Measurements from ENCODE around the gene FRY.

Gene FRY

DNA sequence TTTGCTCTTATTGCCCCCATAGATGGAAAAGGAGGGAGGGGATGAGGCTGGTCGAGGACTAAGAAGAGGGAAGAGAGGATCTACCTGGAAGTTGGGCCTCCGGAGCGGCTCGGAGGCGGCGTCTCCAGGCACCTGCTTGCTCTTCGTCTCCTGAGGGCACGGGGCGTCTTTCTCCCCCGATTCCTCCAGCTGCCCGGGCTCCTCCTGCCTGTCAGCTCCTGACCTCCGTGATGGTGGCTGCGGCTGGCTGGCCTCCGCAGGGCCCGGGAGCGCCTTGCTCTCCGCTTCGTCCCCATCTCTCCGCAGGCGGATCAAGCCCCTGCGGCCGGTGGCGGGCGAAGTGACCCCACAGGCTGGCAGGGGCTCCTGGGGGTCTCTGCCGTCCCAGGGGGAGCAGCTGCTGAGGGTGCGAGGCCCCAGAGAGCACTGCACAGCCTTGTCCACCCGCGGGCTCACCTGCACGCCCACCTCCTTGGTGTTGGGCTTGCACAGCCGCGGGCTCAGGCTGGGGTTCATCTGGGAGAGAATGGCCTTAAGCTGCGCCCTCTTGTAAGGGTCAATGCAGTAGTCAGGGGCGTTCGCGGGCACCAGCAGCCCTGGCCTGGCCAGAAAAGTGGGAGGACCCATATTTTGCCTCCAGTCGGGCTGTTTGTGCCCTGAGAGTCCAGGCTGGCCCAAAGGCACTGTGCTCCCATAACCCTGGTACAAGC is 279.8 kb downstream of the FRY start:
- DNase-seq (ENCODE audit: low read depth): no peak
- TF ChIP-seq, protein P1, sequence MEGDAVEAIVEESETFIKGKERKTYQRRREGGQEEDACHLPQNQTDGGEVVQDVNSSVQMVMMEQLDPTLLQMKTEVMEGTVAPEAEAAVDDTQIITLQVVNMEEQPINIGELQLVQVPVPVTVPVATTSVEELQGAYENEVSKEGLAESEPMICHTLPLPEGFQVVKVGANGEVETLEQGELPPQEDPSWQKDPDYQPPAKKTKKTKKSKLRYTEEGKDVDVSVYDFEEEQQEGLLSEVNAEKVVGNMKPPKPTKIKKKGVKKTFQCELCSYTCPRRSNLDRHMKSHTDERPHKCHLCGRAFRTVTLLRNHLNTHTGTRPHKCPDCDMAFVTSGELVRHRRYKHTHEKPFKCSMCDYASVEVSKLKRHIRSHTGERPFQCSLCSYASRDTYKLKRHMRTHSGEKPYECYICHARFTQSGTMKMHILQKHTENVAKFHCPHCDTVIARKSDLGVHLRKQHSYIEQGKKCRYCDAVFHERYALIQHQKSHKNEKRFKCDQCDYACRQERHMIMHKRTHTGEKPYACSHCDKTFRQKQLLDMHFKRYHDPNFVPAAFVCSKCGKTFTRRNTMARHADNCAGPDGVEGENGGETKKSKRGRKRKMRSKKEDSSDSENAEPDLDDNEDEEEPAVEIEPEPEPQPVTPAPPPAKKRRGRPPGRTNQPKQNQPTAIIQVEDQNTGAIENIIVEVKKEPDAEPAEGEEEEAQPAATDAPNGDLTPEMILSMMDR (IDR thresholded peaks at IDR 0.05; ENCODE audit: insufficient read depth, low read depth, low read length, missing control alignments): no peak
- no peak overlapping the region for H3K4me3 ChIP-seq (ENCODE audit: low read depth, low read length)

DNA sequence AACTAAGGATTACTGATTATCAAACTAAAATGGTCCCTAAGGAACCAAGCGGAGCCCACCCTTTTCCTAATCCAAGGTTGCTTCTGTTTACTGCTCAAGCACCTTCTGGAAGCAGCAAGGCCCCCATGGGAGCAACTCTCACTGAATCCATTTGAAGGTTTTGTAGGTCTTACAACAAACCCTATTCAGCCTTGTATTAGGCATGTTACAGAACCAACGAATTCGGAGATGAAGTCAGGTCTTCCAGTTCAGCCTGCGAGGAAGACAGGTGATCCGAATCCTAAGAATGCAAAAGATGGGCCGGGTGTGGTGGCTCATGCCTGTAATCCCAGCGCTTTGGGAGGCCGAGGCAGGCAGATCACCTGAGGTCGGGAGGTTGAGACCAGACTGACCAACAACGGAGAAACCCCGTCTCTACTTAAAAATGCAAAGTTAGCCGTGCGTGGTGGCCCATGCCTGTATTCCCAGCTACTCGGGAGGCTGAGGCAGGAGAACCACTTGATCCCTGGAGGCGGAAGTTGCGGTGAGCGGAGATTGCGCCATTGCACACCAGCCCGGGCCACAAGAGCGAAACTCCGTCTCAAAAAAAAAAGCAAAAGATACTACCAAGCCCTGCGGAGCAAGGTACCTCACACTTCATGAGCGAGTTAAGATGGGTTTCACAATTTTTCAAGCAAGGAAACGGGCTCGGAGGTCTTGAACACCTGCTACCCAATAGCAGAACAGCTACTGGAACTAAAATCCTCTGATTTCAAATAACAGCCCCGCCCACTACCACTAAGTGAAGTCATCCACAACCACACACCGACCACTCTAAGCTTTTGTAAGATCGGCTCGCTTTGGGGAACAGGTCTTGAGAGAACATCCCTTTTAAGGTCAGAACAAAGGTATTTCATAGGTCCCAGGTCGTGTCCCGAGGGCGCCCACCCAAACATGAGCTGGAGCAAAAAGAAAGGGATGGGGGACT is 283.0 kb downstream of the FRY start:
- TF ChIP-seq, protein P1 (IDR thresholded peaks at IDR 0.05; ENCODE audit: insufficient read depth, low read depth, low read length, missing control alignments): no peak
- H3K4me3 ChIP-seq (ENCODE audit: low read depth, low read length): peak overlapping the region; percentile 75
- peak; percentile 75 for DNase-seq (ENCODE audit: low read depth)

DNA sequence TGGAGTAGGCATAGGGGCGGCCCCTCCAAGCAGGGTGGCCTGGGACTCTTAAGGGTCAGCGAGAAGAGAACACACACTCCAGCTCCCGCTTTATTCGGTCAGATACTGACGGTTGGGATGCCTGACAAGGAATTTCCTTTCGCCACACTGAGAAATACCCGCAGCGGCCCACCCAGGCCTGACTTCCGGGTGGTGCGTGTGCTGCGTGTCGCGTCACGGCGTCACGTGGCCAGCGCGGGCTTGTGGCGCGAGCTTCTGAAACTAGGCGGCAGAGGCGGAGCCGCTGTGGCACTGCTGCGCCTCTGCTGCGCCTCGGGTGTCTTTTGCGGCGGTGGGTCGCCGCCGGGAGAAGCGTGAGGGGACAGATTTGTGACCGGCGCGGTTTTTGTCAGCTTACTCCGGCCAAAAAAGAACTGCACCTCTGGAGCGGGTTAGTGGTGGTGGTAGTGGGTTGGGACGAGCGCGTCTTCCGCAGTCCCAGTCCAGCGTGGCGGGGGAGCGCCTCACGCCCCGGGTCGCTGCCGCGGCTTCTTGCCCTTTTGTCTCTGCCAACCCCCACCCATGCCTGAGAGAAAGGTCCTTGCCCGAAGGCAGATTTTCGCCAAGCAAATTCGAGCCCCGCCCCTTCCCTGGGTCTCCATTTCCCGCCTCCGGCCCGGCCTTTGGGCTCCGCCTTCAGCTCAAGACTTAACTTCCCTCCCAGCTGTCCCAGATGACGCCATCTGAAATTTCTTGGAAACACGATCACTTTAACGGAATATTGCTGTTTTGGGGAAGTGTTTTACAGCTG is 283.9 kb downstream of the FRY start, which contains the start of the genes BRCA2 and ZAR1L:
BRCA2 (plus strand) TSS at position 271 of the 790 bp plus-strand sequence. CDS start 953 bp downstream, outside the sequence.
ZAR1L (minus strand) TSS at position 126 of the 790 bp plus-strand sequence. CDS start 3,438 bp downstream, outside the sequence.
- TF ChIP-seq, protein P1 (IDR thresholded peaks at IDR 0.05; ENCODE audit: insufficient read depth, low read depth, low read length, missing control alignments): no peak
- DNase-seq (ENCODE audit: low read depth): peak; percentile 97
- peak within 1 kb of the TSS; percentile 75 for H3K4me3 ChIP-seq (ENCODE audit: low read depth, low read length)

DNA sequence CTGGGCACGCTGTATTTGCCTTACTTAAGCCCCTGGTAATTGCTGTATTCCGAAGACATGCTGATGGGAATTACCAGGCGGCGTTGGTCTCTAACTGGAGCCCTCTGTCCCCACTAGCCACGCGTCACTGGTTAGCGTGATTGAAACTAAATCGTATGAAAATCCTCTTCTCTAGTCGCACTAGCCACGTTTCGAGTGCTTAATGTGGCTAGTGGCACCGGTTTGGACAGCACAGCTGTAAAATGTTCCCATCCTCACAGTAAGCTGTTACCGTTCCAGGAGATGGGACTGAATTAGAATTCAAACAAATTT is 284.4 kb downstream of the FRY start:
- TF ChIP-seq, protein P1 (IDR thresholded peaks at IDR 0.05; ENCODE audit: insufficient read depth, low read depth, low read length, missing control alignments): no peak
- H3K4me3 ChIP-seq (ENCODE audit: low read depth, low read length): peak overlapping the region; percentile 75
- DNase-seq (ENCODE audit: low read depth): peak; percentile 85

DNA sequence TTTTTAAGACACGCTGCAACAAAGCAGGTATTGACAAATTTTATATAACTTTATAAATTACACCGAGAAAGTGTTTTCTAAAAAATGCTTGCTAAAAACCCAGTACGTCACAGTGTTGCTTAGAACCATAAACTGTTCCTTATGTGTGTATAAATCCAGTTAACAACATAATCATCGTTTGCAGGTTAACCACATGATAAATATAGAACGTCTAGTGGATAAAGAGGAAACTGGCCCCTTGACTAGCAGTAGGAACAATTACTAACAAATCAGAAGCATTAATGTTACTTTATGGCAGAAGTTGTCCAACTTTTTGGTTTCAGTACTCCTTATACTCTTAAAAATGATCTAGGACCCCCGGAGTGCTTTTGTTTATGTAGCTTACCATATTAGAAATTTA is 284.9 kb downstream of the FRY start:
- H3K4me3 ChIP-seq (ENCODE audit: low read depth, low read length): peak overlapping the region; percentile 75
- DNase-seq (ENCODE audit: low read depth): no peak
- TF ChIP-seq, protein P1 (IDR thresholded peaks at IDR 0.05; ENCODE audit: insufficient read depth, low read depth, low read length, missing control alignments): no peak

DNA sequence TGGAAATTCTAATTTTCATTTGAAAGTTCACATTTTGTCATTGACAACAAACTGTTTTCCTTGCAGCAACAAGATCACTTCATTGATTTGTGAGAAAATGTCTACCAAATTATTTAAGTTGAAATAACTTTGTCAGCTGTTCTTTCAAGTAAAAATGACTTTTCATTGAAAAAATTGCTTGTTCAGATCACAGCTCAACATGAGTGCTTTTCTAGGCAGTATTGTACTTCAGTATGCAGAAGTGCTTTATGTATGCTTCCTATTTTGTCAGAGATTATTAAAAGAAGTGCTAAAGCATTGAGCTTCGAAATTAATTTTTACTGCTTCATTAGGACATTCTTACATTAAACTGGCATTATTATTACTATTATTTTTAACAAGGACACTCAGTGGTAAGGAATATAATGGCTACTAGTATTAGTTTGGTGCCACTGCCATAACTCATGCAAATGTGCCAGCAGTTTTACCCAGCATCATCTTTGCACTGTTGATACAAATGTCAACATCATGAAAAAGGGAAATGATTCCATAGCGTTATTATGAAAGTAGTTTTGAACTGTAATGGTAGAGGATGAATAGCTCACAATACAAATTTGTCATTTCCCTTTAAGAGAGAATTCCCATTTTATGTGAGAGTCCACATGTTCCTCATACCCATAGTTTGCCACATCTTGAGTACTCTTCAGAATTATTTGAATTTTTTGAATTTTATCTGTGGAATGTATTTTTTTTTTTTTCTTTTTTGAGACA is 286.3 kb downstream of the FRY start:
- no peak overlapping the region for H3K4me3 ChIP-seq (ENCODE audit: low read depth, low read length)
- no peak for DNase-seq (ENCODE audit: low read depth)
- TF ChIP-seq, protein P1 (IDR thresholded peaks at IDR 0.05; ENCODE audit: insufficient read depth, low read depth, low read length, missing control alignments): no peak
